Spleen (tissue), 11 donors: ENCODE measurements around the gene TRABD2B. TPM values are rescaled to one million over a fixed set of nuclear protein-coding genes. Genes with fewer than 3 reads are reported as not detected.

ENCODE experiments used
- DNase-seq: peaks from one replicate; pipeline ENCODE4 v3.0.0-alpha.2; 2020
- H3K27ac ChIP-seq, 8 donors: fragments of 200-600 bp; sonication (generic) in 7 of 8; 1 replicate in 4 of 8; 2 replicates in 4 of 8; pipeline versions ENCODE4 v1.5.0 to v1.8.0; 2016 to 2021; ENCODE audit warnings: inconsistent platforms in 4 of 8, mild to moderate bottlenecking in 4 of 8, moderate library complexity in 1 of 8
- H3K27me3 ChIP-seq, 7 donors: fragments of 200-600 bp; sonication (generic) in 6 of 7; replicated peaks in 1 of 7; 1 replicate in 4 of 7; 2 replicates in 3 of 7; pipeline versions ENCODE4 v1.5.0 to v1.8.0; 2016 to 2021; ENCODE audit warnings: inconsistent platforms in 3 of 7, mild to moderate bottlenecking in 1 of 7
- H3K36me3 ChIP-seq, 6 donors: fragments of 200-600 bp; sonication (generic) in 5 of 6; 1 replicate in 4 of 6; 2 replicates in 2 of 6; pipeline versions ENCODE4 v1.5.0 to v1.8.0; 2016 to 2021; ENCODE audit warnings: inconsistent platforms in 2 of 6
- H3K4me1 ChIP-seq, 6 donors: fragments of 200-600 bp; sonication (generic) in 5 of 6; 1 replicate in 3 of 6; 2 replicates in 3 of 6; pipeline versions ENCODE4 v1.5.0 to v1.8.0; 2016 to 2021; ENCODE audit warnings: inconsistent platforms in 3 of 6
- H3K4me3 ChIP-seq, 8 donors: fragments of 200-600 bp; sonication (generic) in 7 of 8; 1 replicate in 4 of 8; 2 replicates in 4 of 8; pipeline versions ENCODE4 v1.5.0 to v1.8.0; 2016 to 2021; ENCODE audit warnings: inconsistent platforms in 4 of 8, mild to moderate bottlenecking in 4 of 8, moderate library complexity in 2 of 8
- H3K9me3 ChIP-seq, 8 donors: fragments of 200-600 bp; sonication (generic) in 7 of 8; 1 replicate in 4 of 8; 2 replicates in 4 of 8; pipeline versions ENCODE4 v1.5.0 to v1.8.0; 2016 to 2021; ENCODE audit warnings: inconsistent platforms in 4 of 8
- POLR2A ChIP-seq, 3 donors: fragments of 450-650 bp; IDR thresholded peaks; one replicate each; pipeline ENCODE4 v1.5.1; 2017; ENCODE audit warnings: antibody characterized with exemption in 3 of 3, mild to moderate bottlenecking in 1 of 3
- POLR2AphosphoS5 ChIP-seq, 3 donors: sonication (generic); formaldehyde crosslinking; IDR thresholded peaks; one replicate each; pipeline ENCODE4 v1.5.1; 2017; ENCODE audit warnings: antibody characterized with exemption in 3 of 3
- WGBS, 5 donors: extraction: QIAGEN DNeasy Blood & Tissue Kit in 3 of 5; methylation state at CpG; one replicate each; pipeline versions ENCODE4 v1.1.5 to v1.1.7; 2013 to 2018; 5-methylcytosine and 5-hydroxymethylcytosine counted together
- intact Hi-C: fragments of 100-400 bp; cut with DNase I; formaldehyde crosslinking; loops from one replicate; pipeline ENCODE4 v1.15.0; 2023; ENCODE audit warnings: low total_unique reads
- polyA plus RNA-seq, 3 donors: library from polyadenylated mRNA; stranded (reverse); fragments of 200-250 nt; gene quantifications; one replicate each; pipeline ENCODE4 v1.2.1, GENCODE V29; 2013
- total RNA-seq, 7 donors: library from RNA; depleted of rRNA in 3 of 7; stranded (reverse); fragments of >200 nt in 3 of 7; fragmentation: NEBNext Ultra II Directional in 4 of 7; extraction: Animal tissue kit (Norgen Biotek cat#: 25700) in 4 of 7; gene quantifications; one replicate each; pipeline versions ENCODE4 v1.1.0 to v1.2.1, GENCODE V29; 2016 to 2021
- TF ChIP-seq, protein P1 (sequence below), 11 experiments: fragments of 200-600 bp in 7 of 11; fragments of 450-650 bp in 4 of 11; sonication (generic) in 4 of 11; IDR thresholded peaks in 8 of 11; conservative IDR thresholded peaks in 3 of 11; 1 replicate in 7 of 11; 2 replicates in 4 of 11; pipeline versions ENCODE4 v1.4.0 to v1.8.0; 2016 to 2021; ENCODE audit warnings: antibody characterized with exemption in 11 of 11, inconsistent platforms in 4 of 11, mild to moderate bottlenecking in 1 of 11
- donor health status: healthy with polysubstance abuse.
- donor health status: DM: no; HTN: no; CAD: no; lungs with moderate emphysema.
- donor health status: DM: no; HTN: no; CAD: no.
- donor health status: Bipolar disorder and iron deficiency.
- donor health status: healthy.
- donor health status: DM: no; HTN: no; CAD: no.
- donor health status: DM: yes; HTN: yes; CAD: no.

The TRABD2B gene
- total and polyA plus RNA-seq, 10 donors = 0.11 to 3.5 (median 0.64) TPM

DNA sequence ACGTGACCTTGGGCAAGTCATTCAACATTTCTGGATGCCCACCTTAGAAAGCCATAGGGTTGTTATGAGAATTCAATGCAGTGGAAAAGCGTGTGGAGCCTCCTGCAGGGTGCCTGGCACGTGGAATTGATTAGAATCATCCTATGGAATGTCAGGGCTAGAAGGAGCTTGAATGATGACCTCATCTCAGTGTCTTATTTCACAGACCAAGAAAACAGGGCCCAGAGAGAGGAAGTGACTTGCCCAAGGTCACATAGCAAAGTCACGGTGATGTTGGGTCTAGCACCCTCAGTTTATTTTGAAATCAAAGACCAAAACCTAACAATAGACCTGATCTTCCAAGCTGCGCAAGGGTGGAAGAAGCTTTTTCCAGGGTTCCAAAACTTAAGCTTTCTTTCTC is 6.0 kb downstream of the TRABD2B start:
- intact Hi-C loops = no loop called here

DNA sequence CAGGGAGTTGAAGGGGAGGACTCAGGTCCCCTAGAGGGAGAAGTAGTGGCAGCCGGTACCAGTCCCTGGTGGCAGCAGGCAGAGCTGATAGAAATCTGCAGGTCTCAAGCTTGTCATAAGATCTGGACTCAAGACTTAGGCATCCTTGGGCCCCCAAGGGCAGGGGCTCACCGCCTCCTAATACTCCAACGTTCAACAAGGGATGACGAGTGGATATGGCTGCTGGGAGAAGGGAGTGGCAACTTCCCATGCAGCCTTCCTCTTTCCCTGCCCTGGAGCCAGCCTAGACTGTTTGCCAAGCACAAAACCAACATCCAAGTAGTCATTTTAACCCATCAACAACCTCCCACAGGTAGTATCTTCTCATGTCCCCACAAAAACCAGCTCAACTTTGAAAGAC is 6.9 kb downstream of the TRABD2B start:
- no peak for DNase-seq
- H3K9me3 ChIP-seq = no peaks in the 10 kb centered on the region
- no peak overlapping the region for H3K27ac ChIP-seq
- H3K36me3 ChIP-seq = no peaks in the 10 kb centered on the region
- no peak overlapping the region for H3K4me3 ChIP-seq
- peaks cover 0 to 80% (median 4%) of the 10 kb centered on the region in 7 donors for H3K27me3 ChIP-seq
- WGBS, 5 donors = 47 to 92% (median 77%) methylated on average over 3 to 4 of the region's 4 CpGs
- H3K4me1 ChIP-seq = peaks cover 0 to 7% (median 0%) of the 10 kb centered on the region in 6 donors
- intact Hi-C loops = no loop called here
- TF ChIP-seq POLR2A (IDR thresholded peaks at IDR 0.05) (no peak), POLR2AphosphoS5 (IDR thresholded peaks at IDR 0.05) (no peak)
- TF ChIP-seq, protein P1, sequence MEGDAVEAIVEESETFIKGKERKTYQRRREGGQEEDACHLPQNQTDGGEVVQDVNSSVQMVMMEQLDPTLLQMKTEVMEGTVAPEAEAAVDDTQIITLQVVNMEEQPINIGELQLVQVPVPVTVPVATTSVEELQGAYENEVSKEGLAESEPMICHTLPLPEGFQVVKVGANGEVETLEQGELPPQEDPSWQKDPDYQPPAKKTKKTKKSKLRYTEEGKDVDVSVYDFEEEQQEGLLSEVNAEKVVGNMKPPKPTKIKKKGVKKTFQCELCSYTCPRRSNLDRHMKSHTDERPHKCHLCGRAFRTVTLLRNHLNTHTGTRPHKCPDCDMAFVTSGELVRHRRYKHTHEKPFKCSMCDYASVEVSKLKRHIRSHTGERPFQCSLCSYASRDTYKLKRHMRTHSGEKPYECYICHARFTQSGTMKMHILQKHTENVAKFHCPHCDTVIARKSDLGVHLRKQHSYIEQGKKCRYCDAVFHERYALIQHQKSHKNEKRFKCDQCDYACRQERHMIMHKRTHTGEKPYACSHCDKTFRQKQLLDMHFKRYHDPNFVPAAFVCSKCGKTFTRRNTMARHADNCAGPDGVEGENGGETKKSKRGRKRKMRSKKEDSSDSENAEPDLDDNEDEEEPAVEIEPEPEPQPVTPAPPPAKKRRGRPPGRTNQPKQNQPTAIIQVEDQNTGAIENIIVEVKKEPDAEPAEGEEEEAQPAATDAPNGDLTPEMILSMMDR (IDR thresholded peaks at IDR 0.05 in 8 of 11, conservative IDR thresholded peaks at IDR 0.05 in 3 of 11) = no peak

More for the DNA sequence above, 6.0 kb downstream of the TRABD2B start:
- H3K27ac ChIP-seq = no peak overlapping the region
- WGBS, 5 donors = 69 to 77% (median 70%) methylated on average over 5 of the region's 5 CpGs
- H3K4me1 ChIP-seq = peaks cover 0 to 7% (median under 1%) of the 10 kb centered on the region in 6 donors
- peaks cover 0 to 80% (median 9%) of the 10 kb centered on the region in 7 donors for H3K27me3 ChIP-seq
- no peaks in the 10 kb centered on the region for H3K9me3 ChIP-seq
- DNase-seq = no peak
- no peak overlapping the region for H3K4me3 ChIP-seq
- no peaks in the 10 kb centered on the region for H3K36me3 ChIP-seq
- TF ChIP-seq, protein P1 (IDR thresholded peaks at IDR 0.05 in 8 of 11, conservative IDR thresholded peaks at IDR 0.05 in 3 of 11) = no peak
- TF ChIP-seq POLR2AphosphoS5 (IDR thresholded peaks at IDR 0.05) (no peak), POLR2A (IDR thresholded peaks at IDR 0.05) (no peak)

DNA sequence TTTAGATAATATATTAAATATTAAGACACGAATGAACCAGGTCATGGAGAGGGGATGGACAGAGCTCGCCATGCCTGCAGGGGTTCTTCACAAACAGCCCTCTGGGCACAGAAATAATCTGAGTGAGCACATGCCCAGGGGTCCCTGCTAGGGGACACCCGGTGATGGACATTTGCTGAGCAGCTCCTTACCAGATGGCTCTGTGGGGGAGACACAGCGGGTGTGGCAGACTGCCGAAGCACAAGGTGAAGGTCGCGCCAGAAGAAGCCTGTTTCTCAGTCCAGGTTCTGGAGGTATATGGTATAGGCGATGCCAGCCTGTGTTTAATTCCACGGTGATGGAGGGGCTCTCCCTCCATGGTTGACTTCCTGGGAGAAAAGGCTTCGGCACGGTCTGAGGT is 9.6 kb downstream of the TRABD2B start:
- Histone ChIP-seq H3K4me3 (no peak overlapping the region), H3K36me3 (no peaks in the 10 kb centered on the region), H3K9me3 (no peaks in the 10 kb centered on the region), H3K27ac (peak overlapping the region in 4 of 8 donors; percentile 2 to 61 (median 39)), H3K27me3 (peaks cover 0 to 80% (median 7%) of the 10 kb centered on the region in 7 donors), H3K4me1 (peaks cover 0 to 16% (median 6%) of the 10 kb centered on the region in 6 donors)
- intact Hi-C loops = no loop called here
- DNase-seq = no peak
- TF ChIP-seq POLR2AphosphoS5 (IDR thresholded peaks at IDR 0.05) = no peak
- TF ChIP-seq, protein P1 (IDR thresholded peaks at IDR 0.05 in 8 of 11, conservative IDR thresholded peaks at IDR 0.05 in 3 of 11) = no peak
- TF ChIP-seq POLR2A (IDR thresholded peaks at IDR 0.05) = no peak
- WGBS, 5 donors = 87 to 98% (median 91%) methylated on average over 8 to 11 of the region's 11 CpGs

DNA sequence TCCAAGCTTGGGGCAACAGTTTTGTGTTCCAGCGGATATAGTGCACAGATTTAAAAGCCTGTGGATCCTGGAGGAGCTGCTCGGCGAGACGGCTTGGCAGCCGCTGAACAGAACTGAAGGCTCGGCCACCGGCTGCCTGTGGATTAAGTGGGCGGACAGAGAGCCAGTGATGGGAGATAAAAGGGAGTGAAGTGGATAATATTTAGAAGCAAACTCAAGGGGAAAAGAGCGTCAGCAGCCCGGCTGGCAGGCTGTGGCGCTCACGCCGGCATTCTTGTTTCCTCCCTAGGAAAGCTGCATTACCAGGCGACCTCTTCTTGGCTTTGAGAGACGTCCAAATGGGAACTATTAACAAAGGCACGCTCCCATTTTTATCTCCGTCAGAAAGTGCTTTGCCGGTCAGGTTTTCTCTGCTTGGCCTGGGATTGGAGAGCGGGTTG is 10.4 kb downstream of the TRABD2B start:
- no peaks in the 10 kb centered on the region for H3K9me3 ChIP-seq
- no peak overlapping the region for H3K4me3 ChIP-seq
- 35 to 53% (median 41%) methylated on average over 19 of the region's 19 CpGs for WGBS, 5 donors
- H3K36me3 ChIP-seq = no peaks in the 10 kb centered on the region
- H3K27ac ChIP-seq = peak overlapping the region in 6 of 8 donors; percentile 2 to 61 (median 24)
- intact Hi-C loops = no loop called here
- peaks cover 0 to 16% (median 6%) of the 10 kb centered on the region in 6 donors for H3K4me1 ChIP-seq
- peaks cover 0 to 82% (median 7%) of the 10 kb centered on the region in 7 donors for H3K27me3 ChIP-seq
- DNase-seq = no peak
- TF ChIP-seq POLR2AphosphoS5 (IDR thresholded peaks at IDR 0.05) (peak in 2 of 3 donors; percentile 12 to 42), POLR2A (IDR thresholded peaks at IDR 0.05) (no peak)
